Uterus (tissue), 4 donors: Measurements from ENCODE around the gene TUBA3D. TPM values are rescaled to one million over a fixed set of nuclear protein-coding genes. Genes with fewer than 3 reads are reported as not detected.
"Not testable (repeated sequence)": the region's sequence is repeated elsewhere in the genome, so short reads cannot be mapped to it uniquely, and the experiment has no call there.

Source experiments
- DNase-seq, 2 donors: peaks; one replicate each; pipeline ENCODE4 v3.0.0-alpha.2; 2019 to 2020
- H3K27ac ChIP-seq, 2 donors: fragments of 200-600 bp; sonication (generic); 1 replicate in 1 of 2; 2 replicates in 1 of 2; pipeline ENCODE4 v1.5.1; 2016 to 2018
- H3K27me3 ChIP-seq, 2 donors: fragments of 200-600 bp; sonication (generic); one replicate each; pipeline ENCODE4 v1.5.1; 2018 to 2019; ENCODE audit warnings: control low read depth in 1 of 2
- H3K36me3 ChIP-seq, 2 donors: fragments of 200-600 bp; sonication (generic); one replicate each; pipeline ENCODE4 v1.5.1; 2019; ENCODE audit warnings: control low read depth in 1 of 2
- H3K4me1 ChIP-seq, 2 donors: fragments of 200-600 bp; sonication (generic); one replicate each; pipeline ENCODE4 v1.5.1; 2018 to 2019; ENCODE audit warnings: control low read depth in 1 of 2
- H3K4me3 ChIP-seq, 2 donors: fragments of 200-600 bp; sonication (generic); 1 replicate in 1 of 2; 2 replicates in 1 of 2; pipeline ENCODE4 v1.5.1; 2018 to 2019; ENCODE audit warnings: mild to moderate bottlenecking in 1 of 2
- H3K9me3 ChIP-seq, 2 donors: fragments of 200-600 bp; sonication (generic); one replicate each; pipeline ENCODE4 v1.5.1; 2019; ENCODE audit warnings: control low read depth in 1 of 2
- CTCF ChIP-seq, 4 experiments: fragments of 200-600 bp in 2 of 4; fragments of 450-650 bp in 2 of 4; sonication (generic) in 2 of 4; IDR thresholded peaks; one replicate each; pipeline ENCODE4 v1.5.1; 2016 to 2019; ENCODE audit warnings: antibody characterized with exemption in 4 of 4, mild to moderate bottlenecking in 2 of 4, moderate library complexity in 1 of 4
- POLR2A ChIP-seq, 2 donors: fragments of 450-650 bp; IDR thresholded peaks; one replicate each; pipeline ENCODE4 v1.6.1; 2016; ENCODE audit warnings: antibody characterized with exemption in 2 of 2, mild to moderate bottlenecking in 1 of 2, moderate library complexity in 1 of 2
- intact Hi-C: fragments of 100-400 bp; cut with DNase I; formaldehyde crosslinking; loops from one replicate; pipeline ENCODE4 v1.15.1; 2023; ENCODE audit warnings: low total_unique reads
- total RNA-seq, 4 donors: library from RNA; depleted of rRNA in 3 of 4; stranded (reverse); fragments of >200 nt in 3 of 4; gene quantifications; one replicate each; pipeline versions ENCODE4 v1.1.0 to v1.2.4, GENCODE V29; 2014 to 2023
- donor health status: DM: yes; HTN: yes; CAD: no.

Gene TUBA3D
- 10 to 100 TPM in 2 of 4 donors, 1 to 10 TPM in 2; 1.0 to 30.3 (median 9.3) TPM for total RNA-seq

- no peak for DNase-seq
- Histone ChIP-seq H3K9me3 (no peaks in the 10 kb centered on the region), H3K36me3 (no peaks in the 10 kb centered on the region), H3K27me3 (no peaks in the 10 kb centered on the region), H3K4me1 (peaks cover 0 to 2% of the 10 kb centered on the region in 2 donors), H3K27ac (no peak within 1 kb of the TSS), H3K4me3 (no peak within 1 kb of the TSS)
- no peak for TF ChIP-seq POLR2A (IDR thresholded peaks at IDR 0.05)
- intact Hi-C loops = no loop called here
Observed at GRCh38 chr2:131475831-131476230, at the start of gene TUBA3D. TUBA3D (plus strand) TSS chr2:131476119; CDS start chr2:131476200, 81 bp downstream.

GRCh38 chr2:131426727-131427126, 49.2 kb upstream of the TUBA3D start:
- no peaks in the 10 kb centered on the region for H3K27me3 ChIP-seq
- no peaks in the 10 kb centered on the region for H3K36me3 ChIP-seq
- no peak overlapping the region for H3K4me3 ChIP-seq
- TF ChIP-seq CTCF (IDR thresholded peaks at IDR 0.05) (no peak), POLR2A (IDR thresholded peaks at IDR 0.05) (no peak)
- intact Hi-C loops = no loop called here
- H3K4me1 ChIP-seq = no peaks in the 10 kb centered on the region
- no peaks in the 10 kb centered on the region for H3K9me3 ChIP-seq
- DNase-seq = no peak
- no peak overlapping the region for H3K27ac ChIP-seq

GRCh38 chr2:131431336-131431735, 44.6 kb upstream of the TUBA3D start:
- intact Hi-C loops = no loop called here
- TF ChIP-seq POLR2A (IDR thresholded peaks at IDR 0.05) = no peak
- no peak for TF ChIP-seq CTCF (IDR thresholded peaks at IDR 0.05)
- H3K36me3 ChIP-seq = no peaks in the 10 kb centered on the region
- no peak overlapping the region for H3K4me3 ChIP-seq
- no peak for DNase-seq
- no peaks in the 10 kb centered on the region for H3K4me1 ChIP-seq
- peak overlapping the region in 1 of 2 donors; percentile 22 for H3K27ac ChIP-seq
- H3K9me3 ChIP-seq = no peaks in the 10 kb centered on the region
- H3K27me3 ChIP-seq = peaks cover 0 to 3% of the 10 kb centered on the region in 2 donors

- DNase-seq, H3K27me3 ChIP-seq, H3K4me3 ChIP-seq, H3K9me3 ChIP-seq, H3K36me3 ChIP-seq, intact Hi-C loops, H3K27ac ChIP-seq, H3K4me1 ChIP-seq: not testable (repeated sequence)
Observed at GRCh38 chr2:131440742-131441468, 35.0 kb upstream of the TUBA3D start.

GRCh38 chr2:131444736-131445514, 31.0 kb upstream of the TUBA3D start:
- DNase-seq, H3K9me3 ChIP-seq, H3K4me3 ChIP-seq, intact Hi-C loops, H3K36me3 ChIP-seq, H3K4me1 ChIP-seq, H3K27ac ChIP-seq, H3K27me3 ChIP-seq: not testable (repeated sequence)

GRCh38 chr2:131445515-131445797, 30.5 kb upstream of the TUBA3D start:
- H3K4me3 ChIP-seq, H3K36me3 ChIP-seq, DNase-seq, H3K27me3 ChIP-seq, H3K27ac ChIP-seq, H3K4me1 ChIP-seq, H3K9me3 ChIP-seq, intact Hi-C loops: not testable (repeated sequence)

- Histone ChIP-seq H3K4me1 (no peaks in the 10 kb centered on the region), H3K9me3 (no peaks in the 10 kb centered on the region), H3K4me3 (no peak overlapping the region), H3K27ac (no peak overlapping the region), H3K36me3 (no peaks in the 10 kb centered on the region), H3K27me3 (no peaks in the 10 kb centered on the region)
- TF ChIP-seq CTCF (IDR thresholded peaks at IDR 0.05) (no peak), POLR2A (IDR thresholded peaks at IDR 0.05) (no peak)
- intact Hi-C loops = no loop called here
- no peak for DNase-seq
Observed at GRCh38 chr2:131445896-131446295, 30.0 kb upstream of the TUBA3D start.

GRCh38 chr2:131447981-131448380, 27.9 kb upstream of the TUBA3D start:
- H3K4me3 ChIP-seq, H3K9me3 ChIP-seq, H3K36me3 ChIP-seq, intact Hi-C loops, DNase-seq, H3K27ac ChIP-seq, H3K27me3 ChIP-seq, H3K4me1 ChIP-seq: not testable (repeated sequence)

GRCh38 chr2:131451265-131451949, 24.5 kb upstream of the TUBA3D start:
- H3K27ac ChIP-seq, H3K27me3 ChIP-seq, H3K4me1 ChIP-seq, intact Hi-C loops, H3K4me3 ChIP-seq, H3K9me3 ChIP-seq, DNase-seq, H3K36me3 ChIP-seq: not testable (repeated sequence)

- H3K27ac ChIP-seq, H3K27me3 ChIP-seq, H3K9me3 ChIP-seq, H3K36me3 ChIP-seq, intact Hi-C loops, H3K4me3 ChIP-seq, DNase-seq, H3K4me1 ChIP-seq: not testable (repeated sequence)
Observed at GRCh38 chr2:131454914-131455313, 21.0 kb upstream of the TUBA3D start.
